SKM-1 (cell line): ENCODE data around the gene DNAH10.

Source experiments
- DNase-seq: peaks from one replicate; lab custom pipeline; 2025; ENCODE audit not compliant: unreplicated experiment; lab: John Stamatoyannopoulos, UW

The DNAH10 gene, protein sequence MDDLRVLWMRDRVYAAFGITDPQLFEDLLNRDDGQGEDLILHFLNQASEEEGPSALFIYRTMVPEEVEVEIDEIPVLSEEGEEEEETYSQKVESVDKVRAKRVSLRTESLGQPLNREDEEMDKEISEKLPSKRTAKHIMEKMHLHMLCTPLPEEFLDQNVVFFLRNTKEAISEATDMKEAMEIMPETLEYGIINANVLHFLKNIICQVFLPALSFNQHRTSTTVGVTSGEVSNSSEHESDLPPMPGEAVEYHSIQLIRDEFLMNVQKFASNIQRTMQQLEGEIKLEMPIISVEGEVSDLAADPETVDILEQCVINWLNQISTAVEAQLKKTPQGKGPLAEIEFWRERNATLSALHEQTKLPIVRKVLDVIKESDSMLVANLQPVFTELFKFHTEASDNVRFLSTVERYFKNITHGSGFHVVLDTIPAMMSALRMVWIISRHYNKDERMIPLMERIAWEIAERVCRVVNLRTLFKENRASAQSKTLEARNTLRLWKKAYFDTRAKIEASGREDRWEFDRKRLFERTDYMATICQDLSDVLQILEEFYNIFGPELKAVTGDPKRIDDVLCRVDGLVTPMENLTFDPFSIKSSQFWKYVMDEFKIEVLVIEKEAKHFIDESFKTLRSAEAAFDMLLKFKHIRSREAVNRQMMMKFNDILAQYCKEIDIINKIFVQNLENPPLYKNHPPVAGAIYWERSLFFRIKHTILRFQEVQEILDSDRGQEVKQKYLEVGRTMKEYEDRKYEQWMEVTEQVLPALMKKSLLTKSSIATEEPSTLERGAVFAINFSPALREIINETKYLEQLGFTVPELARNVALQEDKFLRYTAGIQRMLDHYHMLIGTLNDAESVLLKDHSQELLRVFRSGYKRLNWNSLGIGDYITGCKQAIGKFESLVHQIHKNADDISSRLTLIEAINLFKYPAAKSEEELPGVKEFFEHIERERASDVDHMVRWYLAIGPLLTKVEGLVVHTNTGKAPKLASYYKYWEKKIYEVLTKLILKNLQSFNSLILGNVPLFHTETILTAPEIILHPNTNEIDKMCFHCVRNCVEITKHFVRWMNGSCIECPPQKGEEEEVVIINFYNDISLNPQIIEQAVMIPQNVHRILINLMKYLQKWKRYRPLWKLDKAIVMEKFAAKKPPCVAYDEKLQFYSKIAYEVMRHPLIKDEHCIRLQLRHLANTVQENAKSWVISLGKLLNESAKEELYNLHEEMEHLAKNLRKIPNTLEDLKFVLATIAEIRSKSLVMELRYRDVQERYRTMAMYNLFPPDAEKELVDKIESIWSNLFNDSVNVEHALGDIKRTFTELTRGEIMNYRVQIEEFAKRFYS (N-terminal part only)

GRCh38 chr12:123761841-123762714, at the start of gene DNAH10:
Gene DNAH10, plus strand, starts transcription at chr12:123762301. Its CDS starts 36 bp downstream, at chr12:123762337.
- no peak for DNase-seq

GRCh38 chr12:123712780-123713319, 49.3 kb upstream of the DNAH10 start:
- DNase-seq = no peak

DNA sequence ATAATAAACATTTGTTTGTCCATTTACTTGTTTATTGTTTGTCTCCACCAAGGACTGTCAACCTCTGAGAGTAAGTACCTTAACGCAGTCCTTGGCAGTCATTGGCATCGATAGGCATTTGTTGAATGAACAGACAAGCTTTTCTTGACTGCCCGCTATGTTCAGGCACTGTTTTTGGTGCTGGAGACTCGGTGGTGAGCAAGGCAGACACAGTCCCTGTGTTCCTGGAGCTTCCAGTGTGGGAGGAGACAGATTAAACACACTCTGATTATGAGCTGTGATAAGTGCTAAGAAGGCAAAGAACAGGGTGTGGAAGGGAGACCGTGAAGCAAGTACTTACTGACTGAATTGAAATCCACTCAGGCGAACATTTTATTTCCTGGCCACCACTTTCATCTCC, 48.7 kb upstream of the DNAH10 start:
- DNase-seq = no peak

DNA sequence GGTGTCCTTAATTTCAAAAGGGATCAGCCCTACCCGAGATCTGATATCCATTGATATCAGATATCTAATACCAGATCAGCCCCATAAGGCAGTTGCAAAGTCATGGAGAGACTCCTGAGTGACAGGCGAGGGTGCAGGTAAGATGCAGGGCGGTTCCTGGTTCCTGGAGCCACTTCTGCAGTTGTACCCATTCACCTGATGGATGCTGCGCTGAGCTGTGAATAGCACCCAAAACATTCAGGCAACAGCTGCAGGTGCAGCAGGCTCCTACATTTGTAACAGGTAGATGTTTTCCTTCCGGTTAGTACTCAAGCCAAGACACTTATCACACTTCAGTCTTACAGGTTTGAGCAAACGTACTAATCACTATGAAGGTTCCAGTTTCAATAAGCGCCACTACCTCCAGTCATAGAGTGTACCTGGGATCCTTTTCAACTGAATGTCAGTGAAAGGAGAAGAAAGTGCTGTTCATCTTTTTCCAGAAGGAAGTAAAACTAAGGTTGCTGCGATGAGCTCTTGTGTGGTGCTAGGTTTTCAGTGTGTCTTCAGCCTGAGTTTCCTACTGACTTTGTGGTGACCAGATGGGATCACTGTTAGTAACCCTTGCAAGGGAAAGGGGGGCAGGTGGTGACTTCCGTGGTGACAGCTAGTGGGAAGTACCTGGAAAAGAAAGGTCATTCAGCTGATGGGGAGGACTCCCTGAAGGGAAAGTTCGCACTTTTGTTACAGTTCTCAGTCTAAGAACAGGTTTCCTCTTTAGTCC, 48.1 kb upstream of the DNAH10 start:
- DNase-seq = no peak

DNA sequence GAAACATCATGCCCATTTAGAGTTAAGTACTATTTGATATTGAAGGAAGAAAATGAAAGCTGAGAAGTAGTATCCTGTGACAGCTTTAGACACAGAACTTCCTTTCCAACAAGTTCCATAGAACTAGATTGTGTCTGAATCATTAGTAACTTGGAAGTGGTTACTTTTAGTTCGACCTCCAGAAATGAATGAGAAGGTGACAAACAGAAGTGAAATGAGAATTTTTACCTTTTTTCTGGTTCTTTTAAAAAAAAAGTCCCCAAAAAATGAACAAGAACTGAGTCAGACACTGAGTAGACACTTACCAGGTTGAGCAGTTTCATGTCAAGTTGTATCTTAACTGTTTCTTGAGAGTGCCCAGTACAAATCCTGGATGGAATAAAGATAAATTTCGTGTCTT, 46.9 kb upstream of the DNAH10 start:
- no peak for DNase-seq

DNA sequence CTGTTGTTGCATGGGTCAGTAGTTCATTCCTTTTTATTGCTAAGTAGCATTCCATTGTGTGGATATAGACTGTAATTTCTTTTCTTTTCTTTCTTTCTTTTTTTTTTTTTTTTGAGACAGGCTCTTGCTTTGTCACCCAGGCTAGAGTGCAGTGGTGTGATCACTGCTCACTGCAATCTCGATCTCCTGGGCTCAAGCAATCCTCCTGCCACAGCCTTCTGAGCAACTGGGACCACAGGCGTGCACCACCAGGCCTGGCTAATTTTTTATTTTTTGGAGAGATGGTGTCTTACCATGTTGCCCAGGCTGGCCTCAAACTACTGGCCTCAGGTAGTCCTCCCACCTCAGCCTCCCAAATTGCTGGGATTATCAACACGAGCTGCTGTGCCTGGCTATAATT, 44.8 kb upstream of the DNAH10 start:
- DNase-seq = no peak

- no peak for DNase-seq
Observed at GRCh38 chr12:123720141-123720814, 41.8 kb upstream of the DNAH10 start.

DNA sequence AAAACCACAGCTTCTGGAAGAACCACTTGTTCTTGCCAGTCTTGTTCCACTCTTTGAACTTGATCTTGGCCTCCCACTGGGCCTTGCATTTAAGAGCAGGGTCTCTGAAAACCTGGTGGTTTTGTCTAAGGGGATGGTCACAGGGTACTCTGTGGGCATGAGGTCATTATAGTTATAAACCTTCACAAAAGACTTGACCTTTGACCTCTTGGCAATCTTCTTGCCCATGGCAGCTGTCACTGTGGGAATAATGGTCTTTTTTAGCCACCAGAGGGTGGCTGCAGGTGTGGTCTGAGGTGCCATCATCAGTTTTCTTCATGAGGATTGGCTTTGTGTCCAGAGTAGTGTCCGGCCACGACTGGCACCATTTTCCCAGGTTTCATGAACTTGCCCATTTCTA, 40.9 kb upstream of the DNAH10 start:
- DNase-seq = no peak

- no peak for DNase-seq
Observed at GRCh38 chr12:123723011-123723410, 39.1 kb upstream of the DNAH10 start.

GRCh38 chr12:123723765-123724164, 38.3 kb upstream of the DNAH10 start:
- DNase-seq = no peak

- no peak for DNase-seq
Observed at GRCh38 chr12:123726244-123726643, 35.9 kb upstream of the DNAH10 start.

GRCh38 chr12:123726962-123727361, 35.1 kb upstream of the DNAH10 start:
- no peak for DNase-seq

DNA sequence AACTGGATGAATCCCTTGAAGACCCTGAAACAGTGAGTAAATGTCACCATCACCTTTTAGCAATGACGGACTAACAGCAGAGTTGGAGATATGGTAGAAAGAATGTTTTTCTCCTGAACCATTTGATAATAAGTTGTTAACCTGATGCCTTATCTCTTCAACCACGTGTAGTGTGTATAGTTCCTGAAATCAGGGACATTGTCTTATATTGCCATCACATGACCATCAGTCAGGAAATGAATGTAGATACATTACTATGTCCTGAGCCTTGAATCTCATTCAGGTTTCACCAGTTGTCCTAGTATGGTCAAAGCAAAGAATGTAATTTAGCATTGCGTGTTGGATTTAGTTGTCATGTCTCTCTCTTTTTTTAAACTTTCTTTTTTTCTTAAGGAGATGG, 34.2 kb upstream of the DNAH10 start:
- DNase-seq = no peak

DNA sequence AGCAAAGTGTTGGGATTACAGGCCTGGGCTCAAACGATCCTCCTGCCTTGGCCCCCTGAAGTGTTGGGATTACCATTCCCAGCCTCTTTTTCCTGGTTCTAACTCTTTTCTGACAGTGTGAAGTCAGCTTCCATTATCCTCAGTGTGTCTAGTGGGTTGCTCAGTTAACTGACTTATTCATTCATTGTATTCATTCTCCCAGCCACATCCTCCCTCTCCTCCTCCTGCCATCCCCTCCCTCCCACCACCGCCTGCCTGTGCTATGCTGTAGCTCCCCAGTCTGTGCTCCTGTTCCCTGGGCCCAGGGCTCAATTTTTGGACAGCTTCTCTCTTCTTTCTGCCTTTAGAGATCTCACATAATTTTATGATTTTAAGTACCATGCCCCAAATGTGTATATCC, 30.5 kb upstream of the DNAH10 start:
- no peak for DNase-seq

DNA sequence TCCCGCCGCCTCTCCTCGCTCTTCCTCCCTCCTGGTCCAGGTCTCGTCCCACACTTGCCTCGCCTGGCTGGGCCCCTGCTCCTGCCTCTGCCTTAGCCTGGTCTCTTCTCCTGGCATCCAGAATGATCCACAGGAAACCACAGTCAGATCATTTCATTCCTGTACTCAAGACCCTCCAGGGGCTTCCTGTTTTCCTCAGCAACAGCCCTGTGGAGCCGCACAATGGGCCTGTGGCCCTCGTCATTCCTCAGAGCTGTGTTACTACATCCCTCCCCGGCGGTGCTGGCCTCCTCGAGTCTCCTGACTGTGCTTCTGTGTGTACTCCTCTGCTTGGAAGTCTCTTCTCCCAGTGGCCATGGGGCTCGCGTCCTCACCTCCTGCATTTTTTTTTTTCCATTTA, 29.9 kb upstream of the DNAH10 start:
- no peak for DNase-seq

DNA sequence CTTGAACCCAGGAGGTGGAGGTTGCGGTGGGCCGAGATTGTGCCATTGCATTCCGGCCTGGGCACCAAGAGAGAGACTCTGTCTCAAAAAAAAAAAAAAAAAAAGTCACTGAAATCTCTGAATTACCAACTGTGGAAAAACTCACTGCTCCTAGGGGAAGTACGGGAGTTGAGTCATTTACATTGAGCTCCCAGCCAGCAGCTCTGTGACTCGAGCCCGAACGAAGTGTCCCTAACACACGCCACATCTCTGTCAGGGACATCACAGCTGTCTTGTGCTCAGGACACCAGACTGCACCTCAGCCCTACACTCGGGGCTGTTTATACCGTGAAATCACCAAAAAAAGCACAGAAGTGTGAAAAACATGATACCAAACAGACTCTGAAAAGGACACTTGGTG, 28.9 kb upstream of the DNAH10 start:
- no peak for DNase-seq

DNA sequence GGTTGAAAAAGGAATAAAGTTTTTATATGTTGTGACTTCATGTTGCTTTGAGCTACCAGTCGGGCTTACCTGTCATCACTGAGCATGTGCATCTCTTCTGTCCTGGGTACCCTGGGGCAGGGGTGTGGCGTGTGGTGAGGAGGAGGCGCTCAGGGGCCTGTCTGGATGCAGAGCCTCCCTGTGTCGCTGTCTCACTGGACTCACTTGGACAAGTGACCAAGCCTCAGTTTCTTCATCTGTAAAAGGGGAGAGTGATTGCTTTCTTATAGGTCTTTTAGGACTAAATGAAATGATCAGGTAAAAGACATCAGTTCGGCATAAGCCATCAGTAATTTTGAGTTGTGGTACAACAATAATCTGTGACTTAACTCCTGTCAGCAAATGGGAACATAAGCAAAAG, 27.8 kb upstream of the DNAH10 start:
- DNase-seq = no peak

- no peak for DNase-seq
Observed at GRCh38 chr12:123741937-123742572, 20.0 kb upstream of the DNAH10 start.
